Left hindlimb (tissue), 1 donor: ENCODE measurements around the gene NT5C1A.

ENCODE experiments used
- DNase-seq: peaks from one replicate; pipeline ENCODE4 v3.0.0-alpha.2; 2018

The NT5C1A gene

DNA sequence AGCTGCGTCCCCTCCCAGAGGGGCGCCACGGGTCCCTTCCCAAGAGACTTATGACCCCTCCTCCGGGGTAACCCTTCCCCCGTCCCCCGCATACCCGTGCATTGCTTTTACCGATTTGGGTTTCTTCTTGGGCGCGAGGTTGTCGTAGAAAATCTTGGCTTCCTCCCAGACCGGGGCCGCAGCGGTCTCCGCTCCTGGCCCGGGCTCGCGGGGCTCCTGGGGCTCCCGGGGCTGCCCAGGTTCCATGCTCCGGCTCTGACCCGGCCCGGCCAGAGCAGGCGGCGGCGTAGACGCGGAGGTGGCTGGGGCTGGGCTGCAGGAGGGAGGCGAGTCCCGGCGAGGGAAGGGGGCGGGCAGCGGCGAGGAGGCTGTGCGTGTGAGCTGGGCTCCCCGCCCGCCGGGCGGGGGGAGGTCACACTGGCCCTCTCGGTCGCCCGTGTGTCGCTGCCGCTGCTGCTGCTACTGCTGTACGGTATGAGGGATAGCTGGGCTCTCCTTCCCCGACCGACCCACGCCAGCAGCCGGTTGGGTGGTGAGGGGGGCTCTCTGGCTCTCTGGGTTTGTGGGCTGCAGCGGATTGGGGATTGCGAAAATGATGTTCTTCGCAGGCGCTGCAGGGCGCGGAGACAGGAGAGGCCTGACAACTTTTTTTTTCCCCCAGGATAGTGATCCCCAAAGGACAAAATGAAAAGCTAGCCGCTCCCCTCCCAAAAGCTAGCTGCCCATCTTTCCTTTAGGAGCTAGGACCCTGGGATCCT lies at the start of gene NT5C1A:
TSS of gene NT5C1A (minus strand) at position 315 of the 758 bp plus-strand sequence. CDS start at position 246, 69 bp downstream.
- DNase-seq: no peak

DNA sequence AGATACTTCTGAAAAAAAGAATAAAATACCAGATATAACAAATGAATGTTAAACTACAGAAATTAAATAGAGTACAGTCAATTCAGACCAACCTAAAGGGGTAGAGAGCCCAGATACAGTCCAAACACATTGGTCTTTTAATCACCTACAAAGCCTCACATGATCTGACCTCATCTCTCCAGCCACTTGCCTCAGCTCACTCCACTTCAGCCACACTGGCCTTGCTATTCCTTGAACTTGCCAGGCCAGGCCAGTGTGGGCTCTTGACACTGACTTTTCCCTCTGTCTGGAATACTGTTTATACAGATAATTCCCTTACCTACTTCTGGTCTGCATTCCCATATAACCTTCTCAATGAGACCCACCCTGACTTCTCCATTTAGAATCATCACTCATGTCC lies 49.8 kb upstream of the NT5C1A start:
- no peak for DNase-seq

DNA sequence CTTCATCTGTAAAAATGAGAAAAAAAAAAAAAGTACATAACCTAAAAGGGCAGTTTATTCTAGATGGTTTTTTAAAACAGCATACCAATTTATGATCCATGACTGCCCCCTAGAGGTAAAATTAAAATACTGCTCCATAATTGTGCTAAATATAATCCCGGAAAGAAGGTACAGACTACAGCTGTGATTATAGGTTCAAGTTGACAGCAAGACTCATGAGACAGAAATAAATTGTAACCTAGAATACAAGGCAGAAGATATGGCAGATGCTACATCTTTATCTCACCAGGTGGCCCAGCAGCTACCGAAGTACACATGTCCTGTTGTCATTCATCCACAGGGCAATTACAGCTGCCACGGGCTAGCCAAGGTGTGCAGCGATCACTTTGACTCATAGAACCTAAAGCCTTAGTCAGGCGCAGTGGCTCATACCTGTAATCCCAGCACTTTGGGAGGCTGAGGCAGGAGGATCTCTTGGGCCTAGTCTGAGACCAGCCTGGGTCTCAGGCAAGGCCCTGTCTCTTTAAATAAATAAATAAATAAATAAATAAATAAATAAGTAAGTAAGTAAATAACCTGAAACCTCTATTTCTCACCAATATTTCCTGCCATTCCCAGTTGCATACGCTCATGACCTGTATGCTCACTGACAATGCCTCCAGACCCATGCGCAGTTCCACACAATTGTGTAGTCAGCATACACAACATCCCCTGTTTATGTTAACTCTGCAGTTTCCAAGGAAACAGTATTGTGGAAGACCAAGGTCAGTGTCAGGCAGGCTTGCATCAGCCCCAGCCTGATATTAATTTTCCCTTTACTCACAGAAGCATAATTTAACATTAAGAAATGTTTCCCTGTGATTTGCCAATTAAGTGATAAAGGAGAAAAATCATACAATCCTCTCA lies 48.4 kb upstream of the NT5C1A start:
- no peak for DNase-seq

DNA sequence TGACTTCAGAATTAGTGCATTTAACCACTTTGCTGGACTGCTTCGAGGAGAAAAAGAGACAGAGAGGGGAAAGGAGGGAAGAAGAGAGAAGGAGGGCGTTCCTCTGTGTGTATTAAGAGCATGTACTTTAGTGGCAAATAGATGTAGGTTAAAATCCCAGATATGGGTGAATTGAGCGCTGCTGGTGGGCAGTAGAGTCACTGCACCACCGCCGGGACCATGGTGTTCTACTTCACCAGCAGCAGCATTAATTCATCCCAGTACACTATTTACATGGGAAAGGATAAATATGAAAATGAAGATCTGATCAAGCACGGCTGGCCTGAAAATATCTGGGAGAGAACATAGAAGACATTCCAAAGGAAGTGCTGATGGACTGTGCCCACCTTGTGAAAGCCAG lies 45.9 kb upstream of the NT5C1A start:
- DNase-seq: no peak

DNA sequence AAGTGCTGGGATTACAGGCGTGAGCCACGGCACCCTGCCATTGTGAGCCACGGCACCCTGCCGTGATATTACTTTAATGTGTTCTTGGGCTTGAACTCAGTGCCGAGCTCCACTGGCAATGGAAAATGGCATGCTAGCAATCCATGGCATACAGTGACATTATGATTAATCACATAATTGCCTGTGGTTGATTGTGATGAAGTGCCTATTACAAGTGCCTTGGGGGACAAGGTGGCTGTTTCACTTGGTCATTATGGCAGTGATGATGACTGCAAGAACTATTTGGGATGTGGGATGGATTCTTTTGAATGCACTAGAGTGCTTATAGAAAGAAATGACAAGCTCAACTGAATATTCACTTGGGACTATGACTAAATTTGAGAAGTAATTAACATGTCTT lies 41.6 kb upstream of the NT5C1A start:
- DNase-seq: no peak

DNA sequence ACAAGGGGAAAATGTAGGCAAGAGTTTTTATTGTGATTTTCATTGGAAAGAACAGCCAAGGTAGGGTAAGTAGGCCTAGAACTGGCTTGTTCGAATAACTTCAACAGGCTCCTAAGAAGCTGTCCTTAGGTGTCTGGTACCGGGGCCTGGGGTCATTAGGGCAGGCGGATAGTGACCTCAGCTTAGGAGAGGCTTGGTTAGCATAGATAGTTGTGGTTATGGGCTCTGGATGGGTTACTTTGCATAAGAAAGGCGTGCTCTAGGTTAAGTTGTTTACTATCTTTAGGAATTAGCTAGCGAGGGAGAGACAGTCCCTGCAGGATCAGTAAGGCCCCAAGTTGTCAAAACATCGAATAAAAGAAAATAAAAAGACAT lies 40.0 kb upstream of the NT5C1A start:
- DNase-seq: no peak

DNA sequence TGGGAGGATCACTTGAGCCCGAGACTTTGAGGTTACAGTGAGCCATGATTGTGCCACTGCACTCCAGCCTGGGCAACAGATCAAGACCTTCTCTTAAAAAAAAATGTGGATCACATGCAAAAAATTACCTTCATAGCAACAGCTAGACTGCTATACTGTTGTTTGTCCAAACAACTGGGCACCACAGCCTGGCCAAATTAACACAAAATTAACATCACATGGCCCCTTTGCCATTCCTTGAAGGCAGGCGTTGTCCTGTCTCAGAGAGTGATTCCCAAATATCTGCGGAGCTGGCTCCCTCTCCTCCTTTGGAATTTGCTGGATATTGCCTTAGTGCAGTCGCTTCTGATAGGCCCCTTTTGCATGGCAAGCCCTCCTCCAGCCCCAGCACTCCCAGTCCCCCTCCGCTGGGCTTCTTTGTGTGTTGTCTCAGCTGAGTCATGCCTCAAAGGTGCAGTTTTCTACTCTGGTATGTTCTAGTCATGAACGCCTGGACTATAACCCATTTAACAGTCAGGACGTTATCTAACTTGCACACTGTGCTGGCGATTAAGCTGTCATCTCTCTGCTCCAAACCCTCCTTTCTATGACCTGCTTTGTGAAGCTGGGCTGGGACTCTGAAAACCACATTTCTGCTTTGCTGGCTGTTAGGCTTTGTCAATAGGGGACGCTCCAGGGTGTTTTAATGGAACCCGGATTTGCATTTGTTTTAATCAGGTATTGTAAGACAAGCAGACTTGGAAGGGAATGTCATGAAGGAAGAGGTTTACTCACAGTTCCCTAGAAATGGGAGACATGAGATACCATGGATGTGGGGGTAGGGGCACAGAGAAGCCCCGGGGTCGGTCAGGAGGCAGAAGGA lies 39.4 kb upstream of the NT5C1A start:
- no peak for DNase-seq

DNA sequence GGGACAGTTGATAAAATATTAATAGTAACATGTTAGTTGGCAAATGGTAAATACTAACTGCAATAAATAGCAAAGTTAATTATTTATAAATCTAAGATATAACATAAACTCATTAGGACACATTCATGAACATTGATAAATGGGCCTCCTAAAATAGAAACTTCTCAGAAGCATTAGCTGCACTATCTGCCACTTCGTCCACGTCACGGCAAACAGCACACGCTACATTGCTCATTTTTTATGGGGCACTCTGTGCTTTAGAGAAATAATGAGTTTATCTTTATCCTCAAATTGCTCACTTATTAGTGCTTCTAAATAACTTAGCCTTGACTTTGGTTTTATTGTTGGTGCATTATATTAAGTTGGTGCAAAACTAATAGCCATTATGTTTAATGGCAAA lies 35.6 kb upstream of the NT5C1A start:
- DNase-seq: no peak

DNA sequence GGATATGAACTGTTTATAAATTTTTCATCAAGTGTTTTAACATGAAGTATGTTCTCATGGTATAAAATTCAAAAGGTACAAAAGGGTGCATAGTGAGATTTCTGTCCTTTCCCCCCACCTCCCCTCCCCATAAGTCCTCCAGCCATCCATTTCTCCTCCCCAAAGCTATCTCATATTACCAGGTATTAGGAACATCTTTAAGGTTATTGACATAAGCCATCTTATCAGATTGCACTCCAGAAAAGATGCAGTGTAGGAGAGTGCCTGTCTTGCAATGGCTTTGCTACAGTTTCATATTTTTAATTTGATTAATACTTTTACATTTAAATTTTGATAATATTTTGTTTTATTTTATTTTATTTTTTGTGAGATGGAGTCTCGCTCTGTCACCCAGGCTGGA lies 32.9 kb upstream of the NT5C1A start:
- DNase-seq: no peak

DNA sequence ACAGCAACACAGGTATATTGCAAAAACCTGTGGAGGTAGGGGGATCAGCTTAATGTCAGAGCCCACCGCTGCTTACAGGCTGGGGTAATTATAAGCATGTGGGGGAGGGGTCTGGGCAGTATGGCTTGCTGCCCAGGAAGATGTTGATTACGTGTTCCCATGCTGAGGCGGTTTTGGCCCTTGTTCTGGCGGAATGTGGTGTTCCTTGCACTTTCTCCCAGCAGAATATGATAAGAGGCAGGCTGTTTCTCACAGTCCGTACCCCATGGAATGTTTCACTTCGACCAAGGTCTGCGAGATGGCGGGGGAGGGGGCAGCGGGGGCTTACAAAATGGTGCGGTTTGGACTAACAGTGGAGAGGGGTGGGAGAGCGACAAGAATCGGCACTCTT lies 29.1 kb upstream of the NT5C1A start:
- peak; percentile 42 for DNase-seq

DNA sequence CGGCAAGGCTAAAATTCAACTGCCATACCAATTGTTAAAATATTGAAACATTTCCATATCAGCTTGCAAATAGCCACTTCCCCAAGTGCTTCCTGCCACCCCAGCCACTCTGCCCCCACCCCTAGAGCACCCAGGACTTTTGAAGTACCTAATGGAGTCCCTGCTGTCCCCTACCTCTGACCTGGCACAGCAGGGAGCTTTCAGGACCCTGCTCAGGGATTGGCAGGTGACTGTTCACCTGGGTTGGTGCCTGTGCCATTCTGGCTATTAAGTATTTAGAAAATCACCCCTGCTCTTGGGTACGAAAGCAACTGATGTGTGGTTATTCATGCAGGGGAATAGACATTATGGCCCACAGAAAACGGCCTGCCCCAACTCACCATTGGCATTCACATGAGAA lies 28.4 kb upstream of the NT5C1A start:
- DNase-seq: no peak

DNA sequence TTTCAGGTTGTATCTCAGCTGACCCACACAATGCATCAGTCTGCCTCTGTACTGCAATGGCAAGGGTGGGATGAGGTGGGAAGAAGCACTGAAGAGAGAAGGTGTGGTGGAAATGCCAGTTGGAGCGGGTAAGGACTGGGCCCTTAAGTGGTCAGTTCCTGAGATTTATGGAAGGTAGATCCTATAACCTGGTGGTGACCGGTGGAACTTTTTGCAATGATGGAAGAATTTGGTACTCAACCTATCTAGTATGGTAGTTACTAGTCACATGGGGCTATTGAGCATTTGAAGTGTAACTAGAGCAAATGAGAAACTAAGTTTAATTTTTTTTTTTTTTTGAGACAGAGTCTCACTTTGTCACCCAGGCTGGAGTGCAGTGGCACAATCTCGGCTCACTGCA lies 27.5 kb upstream of the NT5C1A start:
- no peak for DNase-seq

DNA sequence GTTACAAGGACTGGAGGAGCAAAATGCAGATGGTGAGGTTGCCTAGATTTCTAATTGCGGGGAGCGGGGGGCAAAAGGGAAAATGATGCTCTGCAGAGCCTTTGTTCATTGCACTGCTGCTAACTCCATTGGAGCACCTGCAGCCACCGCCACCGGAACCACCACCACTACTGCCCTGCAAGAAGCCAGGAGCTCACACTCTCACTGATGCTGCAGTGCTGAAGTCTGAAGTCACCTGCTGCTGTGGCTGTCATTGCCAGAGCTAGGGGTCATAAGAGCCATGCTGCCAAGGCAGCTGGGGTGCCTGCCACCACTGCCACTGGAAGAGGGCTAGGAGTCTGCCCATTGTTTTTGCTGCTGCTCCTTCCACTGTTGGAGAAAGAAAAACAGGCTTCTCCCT lies 26.7 kb upstream of the NT5C1A start:
- DNase-seq: no peak

DNA sequence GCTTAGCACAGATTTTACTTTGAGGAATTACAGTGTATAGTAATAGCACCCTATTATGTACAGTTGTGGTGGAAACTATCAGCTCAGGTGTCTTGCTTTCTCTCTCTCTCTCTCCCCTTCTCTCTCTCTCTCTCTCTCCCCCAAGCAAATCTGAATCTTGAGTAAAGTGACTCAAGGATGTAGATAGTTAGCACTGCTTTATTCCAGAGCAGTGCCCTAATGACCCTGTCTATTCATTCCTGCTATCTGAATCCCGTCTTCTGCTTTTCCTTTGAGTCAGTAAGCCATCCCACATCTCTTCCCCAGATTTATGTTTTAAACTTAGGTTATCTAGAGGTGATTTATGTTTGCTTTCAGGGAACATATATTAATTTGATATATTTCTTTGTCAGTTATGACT lies 24.5 kb upstream of the NT5C1A start:
- DNase-seq: no peak

DNA sequence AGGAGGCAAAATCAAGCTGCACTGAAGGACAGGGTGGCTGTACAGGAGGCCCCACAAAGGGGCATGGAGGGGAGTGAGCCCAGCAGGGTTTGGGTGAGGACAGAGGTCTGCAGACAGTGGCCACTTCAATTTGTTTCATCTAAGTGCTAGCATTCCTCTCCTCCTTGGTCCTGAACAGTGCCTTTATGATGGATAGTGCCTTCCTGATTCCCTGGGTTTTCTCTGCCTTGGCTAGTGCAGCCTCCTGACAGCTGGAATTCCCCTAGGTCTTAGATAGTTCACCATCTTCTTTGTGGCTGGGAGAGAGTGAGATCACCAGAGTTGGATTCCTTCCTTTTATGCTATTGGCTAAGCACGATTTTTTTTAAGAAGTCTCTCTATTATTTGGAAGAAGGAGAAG lies 23.1 kb upstream of the NT5C1A start:
- DNase-seq: no peak

DNA sequence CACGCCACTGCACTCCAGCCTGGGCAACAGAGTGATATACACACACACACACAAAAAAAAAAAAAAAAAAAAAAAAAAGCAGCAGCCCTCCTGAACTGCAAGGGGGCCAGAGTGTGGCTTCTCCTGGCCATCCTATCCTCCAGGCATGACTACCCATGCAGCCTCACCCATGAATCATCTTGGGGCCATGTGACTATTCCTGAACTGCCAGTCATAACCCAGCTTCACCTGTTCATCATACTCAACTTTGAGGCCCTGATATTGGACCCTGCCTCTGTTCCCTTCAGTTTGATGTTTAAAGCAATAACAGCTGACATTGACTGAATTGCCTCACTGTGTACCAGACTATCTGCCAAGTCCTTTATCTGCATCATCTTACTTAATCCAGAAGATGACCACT lies 22.1 kb upstream of the NT5C1A start:
- no peak for DNase-seq

DNA sequence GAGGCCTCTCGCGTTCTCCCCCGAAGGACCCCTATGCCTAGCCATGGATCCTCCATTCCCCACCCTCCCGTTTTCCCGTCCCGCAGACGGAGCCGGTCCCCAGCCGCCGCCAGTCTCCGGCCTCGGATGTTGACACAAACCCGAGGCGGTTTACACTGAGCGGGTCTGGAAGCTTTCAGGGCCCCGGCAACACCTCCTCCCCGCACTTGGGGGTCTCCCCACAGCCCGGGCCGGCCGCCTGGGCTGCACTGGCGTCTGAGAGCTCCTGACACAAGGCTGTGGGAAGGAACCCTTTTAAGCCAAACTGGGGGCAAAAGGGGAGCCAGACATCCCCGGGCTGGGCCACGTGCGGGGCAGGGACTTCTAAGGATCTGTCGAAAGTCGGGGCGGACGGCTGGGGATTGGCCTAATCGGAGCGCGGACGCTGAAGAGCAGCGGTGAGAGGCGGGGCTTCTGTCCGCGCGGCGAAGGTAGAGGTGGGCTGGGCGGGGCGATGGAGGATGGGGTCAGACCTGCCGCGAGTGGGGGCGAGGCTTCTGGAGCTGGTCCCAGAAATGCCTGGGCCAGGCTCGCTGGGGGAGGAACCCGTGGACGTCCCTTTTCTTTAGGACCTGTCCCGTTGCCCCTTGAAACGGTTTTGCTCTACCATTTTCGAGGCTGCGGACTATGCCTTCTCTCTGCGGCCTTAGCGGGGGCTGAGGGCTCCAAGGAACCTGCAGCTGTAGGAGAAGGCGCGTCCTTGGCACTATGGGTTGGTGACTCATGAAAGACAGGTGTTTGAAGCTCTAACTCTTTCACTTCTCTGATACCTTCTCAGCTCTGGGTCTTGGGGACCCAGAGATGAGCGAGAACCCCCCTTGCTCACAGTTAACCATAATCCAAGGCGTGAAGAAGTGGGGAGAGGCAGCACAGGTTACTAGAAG lies 20.5 kb upstream of the NT5C1A start:
- no peak for DNase-seq

DNA sequence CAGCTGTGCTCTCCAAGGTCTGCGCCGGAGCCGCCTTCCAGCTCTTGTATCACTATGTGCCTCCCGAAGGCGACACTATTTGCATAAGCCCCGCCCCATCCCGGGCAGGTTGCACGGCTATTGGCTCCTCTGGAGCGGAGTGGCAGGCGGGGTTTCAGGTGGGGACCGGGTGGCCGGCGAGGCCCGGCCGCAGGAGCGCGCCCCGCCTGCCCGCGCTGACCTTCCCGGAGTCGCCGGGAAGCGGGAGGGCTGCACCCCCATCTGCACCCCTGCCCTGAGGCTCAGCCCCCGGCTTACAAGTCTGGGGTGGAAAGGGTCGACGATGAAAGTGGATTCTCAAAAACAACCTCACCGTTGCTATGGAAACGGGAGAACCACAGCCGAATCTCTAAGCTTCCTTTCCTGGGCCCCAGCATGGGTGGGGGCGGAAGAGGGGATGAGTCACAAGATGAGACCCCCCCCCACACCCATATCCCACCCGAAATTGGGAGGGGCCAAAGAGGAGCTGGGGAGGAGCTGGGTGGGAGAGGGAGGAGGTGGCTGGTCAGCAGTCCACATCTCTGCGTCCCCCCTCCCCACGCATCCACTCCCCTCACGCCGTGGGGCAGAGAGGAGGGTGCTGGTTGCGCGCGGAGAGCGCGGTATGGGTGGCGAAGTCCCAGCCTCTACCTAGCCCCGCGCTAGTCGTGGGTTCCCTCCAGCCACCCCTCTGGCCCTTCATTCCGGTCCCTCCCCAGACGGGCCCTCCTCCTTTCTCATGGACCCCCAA lies 19.7 kb upstream of the NT5C1A start, which contains the start of gene HPCAL4:
TSS of gene HPCAL4 (minus strand) at position 51 of the 769 bp plus-strand sequence. CDS start 6,830 bp downstream, outside the sequence.
- peak; percentile 86 for DNase-seq

DNA sequence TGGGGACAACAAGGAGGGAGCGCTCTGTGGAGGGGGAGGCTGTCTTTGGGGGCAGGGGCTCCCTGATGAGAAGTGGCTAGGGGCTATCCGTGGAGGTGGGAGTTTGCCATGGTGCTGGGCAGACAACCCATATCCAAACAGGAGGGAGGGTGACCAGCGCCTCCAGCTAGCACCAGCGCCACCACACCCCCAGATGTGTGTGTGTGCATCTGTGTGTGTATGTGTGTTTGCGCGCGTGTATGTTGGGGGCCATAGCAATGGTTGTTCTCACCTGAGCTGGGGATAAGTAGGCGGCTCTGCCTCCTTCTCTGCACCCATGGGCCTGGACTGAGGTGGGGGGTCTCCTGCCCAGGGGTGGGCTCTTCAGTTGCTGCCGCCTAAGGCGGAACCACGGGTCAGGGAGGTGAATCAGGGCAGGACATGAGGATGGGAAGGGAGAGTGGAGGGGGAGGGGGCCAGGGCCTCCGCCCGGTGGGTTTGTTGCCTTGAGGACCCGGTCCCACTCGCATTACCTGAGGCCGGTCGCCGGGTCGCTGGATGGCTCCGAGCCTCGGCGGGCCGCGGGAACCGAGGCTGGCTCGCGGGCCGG lies 19.0 kb upstream of the NT5C1A start:
- no peak for DNase-seq

DNA sequence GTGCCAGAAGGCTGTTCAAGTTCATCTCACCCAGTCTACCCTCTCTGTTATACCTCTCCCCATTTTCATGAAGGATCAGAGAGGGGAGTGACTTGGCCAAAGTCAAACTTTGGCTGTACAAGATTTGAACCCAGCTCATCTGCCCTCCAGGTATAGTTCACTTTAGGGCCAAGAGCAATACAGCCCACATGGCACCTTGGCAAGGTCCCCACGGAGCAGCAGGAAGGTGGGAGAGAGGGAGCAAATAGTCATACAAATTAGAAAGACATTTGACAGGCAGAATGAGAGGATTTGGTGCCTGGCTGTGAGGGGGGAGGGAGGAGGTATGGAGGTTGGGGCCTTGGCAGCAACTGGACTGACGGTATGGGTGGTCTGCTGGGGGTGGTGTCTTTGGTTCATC lies 18.3 kb upstream of the NT5C1A start:
- DNase-seq: no peak

DNA sequence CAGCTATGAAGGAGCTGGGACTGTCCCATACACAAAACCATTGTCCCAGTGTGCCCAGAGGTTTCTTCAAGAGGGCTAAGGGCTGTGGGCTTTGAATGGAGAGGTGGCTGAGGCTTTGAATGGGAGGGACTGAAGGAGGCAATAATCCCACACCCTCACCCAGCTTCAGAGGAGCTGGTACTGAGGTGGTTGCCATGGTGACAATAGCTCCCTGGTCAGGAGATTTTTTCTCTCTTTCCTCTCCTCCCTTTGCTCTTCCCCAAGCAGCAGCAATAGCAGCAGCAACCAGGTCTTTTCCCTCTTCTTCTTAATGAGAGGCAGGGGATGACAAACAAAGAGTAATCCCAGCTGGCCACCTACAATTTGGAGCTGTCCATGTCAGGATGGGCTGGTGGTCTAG lies 17.7 kb upstream of the NT5C1A start:
- no peak for DNase-seq
